B cell (primary cell): Measurements from ENCODE around the gene SPTLC2. TPM values are rescaled to one million over a fixed set of nuclear protein-coding genes. Genes with fewer than 3 reads are reported as not detected.

Experiments
- ATAC-seq: fragments of 200-7000 bp; cut with Tn5 transposase; one replicate; pipeline ENCODE4 v1.10.0; 2021; ENCODE audit warnings: low read depth, mild to moderate bottlenecking, moderate number of reproducible peaks, moderate library complexity
- CTCF ChIA-PET: fragments of 350-600 bp; sonication (Branson Sonifier 250); formaldehyde crosslinking; loops from one replicate; lab custom pipeline; 2021; ENCODE audit warnings: antibody characterized with exemption, inconsistent platforms; lab: Charles Lee
- POLR2A ChIA-PET: fragments of 350-600 bp; sonication (Branson Sonifier 250); formaldehyde crosslinking; loops from one replicate; lab custom pipeline; 2021; ENCODE audit warnings: antibody characterized with exemption; lab: Charles Lee
- DNase-seq: peaks from one replicate; pipeline ENCODE4 v3.0.0; 2013
- H2AFZ ChIP-seq: 2 replicates; pipeline ENCODE4 v1.6.1; 2012; ENCODE audit warnings: mild to moderate bottlenecking, low read depth, low read length; ENCODE audit not compliant: insufficient read depth, poor library complexity, severe bottlenecking
- H3K27ac ChIP-seq, 2 donors: 1 replicate in 1 of 2; 2 replicates in 1 of 2; pipeline ENCODE4 v1.5.1; 2012 to 2013; ENCODE audit warnings: low read length in 2 of 2, mild to moderate bottlenecking in 2 of 2, moderate library complexity in 1 of 2
- H3K27me3 ChIP-seq, 4 experiments: fragments of 200-600 bp in 1 of 4; sonication (generic) in 1 of 4; replicated peaks in 1 of 4; 1 replicate in 2 of 4; 2 replicates in 2 of 4; pipeline versions ENCODE4 v1.6.1 to v1.7.0; 2013 to 2016; ENCODE audit warnings: low read length in 3 of 4, mild to moderate bottlenecking in 2 of 4, mixed read lengths in 1 of 4, moderate library complexity in 1 of 4; ENCODE audit not compliant: insufficient read depth in 4 of 4, control insufficient read depth in 3 of 4; ENCODE audit errors: control extremely low read depth in 1 of 4
- H3K36me3 ChIP-seq, 2 experiments: replicated peaks in 1 of 2; 1 replicate in 1 of 2; 2 replicates in 1 of 2; pipeline versions ENCODE4 v1.6.1 to v1.7.1; 2013; ENCODE audit warnings: low read length in 1 of 2; ENCODE audit not compliant: insufficient read depth in 2 of 2, control insufficient read depth in 1 of 2; ENCODE audit errors: control extremely low read depth in 1 of 2, extremely low read depth in 1 of 2
- H3K4me1 ChIP-seq, 2 donors: fragments of 200-600 bp in 1 of 2; sonication (generic) in 1 of 2; 1 replicate in 1 of 2; 2 replicates in 1 of 2; pipeline versions ENCODE4 v1.5.1 to v1.6.1; 2013 to 2017; ENCODE audit warnings: low read length in 2 of 2; ENCODE audit not compliant: control insufficient read depth in 2 of 2, insufficient read depth in 2 of 2
- H3K4me2 ChIP-seq: replicated peaks from 2 replicates; pipeline ENCODE3; 2012; ENCODE audit warnings: mild to moderate bottlenecking, low read depth, low read length; ENCODE audit not compliant: poor library complexity, severe bottlenecking
- H3K4me3 ChIP-seq, 5 experiments: fragments of 200-600 bp in 1 of 5; sonication (generic) in 1 of 5; 1 replicate in 3 of 5; 2 replicates in 2 of 5; pipeline versions ENCODE4 v1.5.1 to v1.7.0; 2011 to 2016; ENCODE audit warnings: low read length in 4 of 5, mild to moderate bottlenecking in 4 of 5, low read depth in 2 of 5, control low read depth in 1 of 5, moderate library complexity in 1 of 5; ENCODE audit not compliant: insufficient read depth in 1 of 5; ENCODE audit errors: control extremely low read depth in 1 of 5, extremely low read depth in 1 of 5
- H3K79me2 ChIP-seq: fragments of 200-600 bp; sonication (generic); one replicate; pipeline ENCODE4 v1.6.0; 2016; ENCODE audit warnings: low read length; ENCODE audit not compliant: control insufficient read depth, insufficient read depth
- H3K9ac ChIP-seq: fragments of 200-600 bp; sonication (generic); 2 replicates; pipeline ENCODE4 v1.6.1; 2017; ENCODE audit warnings: mild to moderate bottlenecking, low read length, moderate library complexity
- H3K9me3 ChIP-seq, 3 donors: one replicate each; pipeline versions ENCODE4 v1.6.1 to v1.7.1; 2013; ENCODE audit warnings: low read length in 2 of 3; ENCODE audit not compliant: control insufficient read depth in 2 of 3, insufficient read depth in 1 of 3; ENCODE audit errors: control extremely low read depth in 1 of 3
- H4K20me1 ChIP-seq: 2 replicates; pipeline ENCODE4 v1.6.0; 2012; ENCODE audit warnings: mild to moderate bottlenecking, low read length; ENCODE audit not compliant: insufficient read depth, control insufficient read depth, poor library complexity, severe bottlenecking
- H3K27ac Mint-ChIP-seq: one replicate; pipeline ENCODE4 v1.8.0; 2021; ENCODE audit warnings: mixed read lengths
- H3K27me3 Mint-ChIP-seq: one replicate; pipeline ENCODE4 v1.8.0; 2021; ENCODE audit warnings: mixed read lengths
- H3K4me1 Mint-ChIP-seq: one replicate; pipeline ENCODE4 v1.8.0; 2021; ENCODE audit warnings: mixed read lengths
- H3K4me3 Mint-ChIP-seq: one replicate; pipeline ENCODE4 v1.8.0; 2021; ENCODE audit warnings: mixed read lengths
- H3K9me3 Mint-ChIP-seq: one replicate; pipeline ENCODE4 v1.8.0; 2022; ENCODE audit warnings: mixed read lengths; ENCODE audit not compliant: insufficient read depth
- CTCF ChIP-seq: fragments of 200-600 bp; IDR thresholded peaks from one replicate; pipeline ENCODE4 v1.8.0; 2022; ENCODE audit warnings: antibody characterized with exemption, mild to moderate bottlenecking
- EZH2 ChIP-seq: IDR thresholded peaks from 2 replicates; pipeline ENCODE4 v1.6.1; 2012; ENCODE audit warnings: borderline replicate concordance, low read depth, mild to moderate bottlenecking, moderate library complexity, low read length; ENCODE audit not compliant: insufficient read depth, poor library complexity, severe bottlenecking
- WGBS: methylation state at CpG from one replicate; pipeline ENCODE4 v1.1.5; 2013; ENCODE audit warnings: missing lambda C conversion rate; ENCODE audit not compliant: insufficient coverage; 5-methylcytosine and 5-hydroxymethylcytosine counted together
- intact Hi-C: fragments of 100-400 bp; cut with micrococcal nuclease; formaldehyde crosslinking; loops from one replicate; pipeline ENCODE4 v1.10.0; 2022
- polyA plus RNA-seq: library from polyadenylated mRNA; depleted of rRNA; stranded (reverse); fragments of >200 nt; gene quantifications from 2 replicates; pipeline ENCODE4 v1.2.3, GENCODE V29; 2012
- total RNA-seq, 2 donors: library from RNA; stranded (reverse); fragments of 120-200 nt in 1 of 2; gene quantifications; 1 replicate in 1 of 2; 2 replicates in 1 of 2; pipeline versions ENCODE4 v1.2.3 to v1.2.4, GENCODE V29; 2013 to 2022

SPTLC2 gene
- total and polyA plus RNA-seq, 2 donors (not counting 1 experiment from before 2014, with no cell fraction given), result 9.4 to 41.4 TPM

- ChIA-PET CTCF (no interaction called here), POLR2A (no interaction called here)
- H4K20me1 ChIP-seq, result no peaks in the 10 kb centered on the region
- H3K27me3 Mint-ChIP-seq, result peaks cover 18% of the 10 kb centered on the region
- H3K9ac ChIP-seq, result no peak overlapping the region
- 93% methylated on average over 8 of the region's 11 CpGs for WGBS
- peaks cover 0 to 27% (median 9%) of the 10 kb centered on the region in 4 experiments for H3K27me3 ChIP-seq
- no peak for ATAC-seq
- no peak overlapping the region for H3K4me3 ChIP-seq
- no peak for DNase-seq
- no peak overlapping the region for H2AFZ ChIP-seq
- no peak overlapping the region for H3K4me2 ChIP-seq
- peaks cover 16 to 17% of the 10 kb centered on the region in 2 donors for H3K4me1 ChIP-seq
- intact Hi-C loops, result no loop called here
- no peaks in the 10 kb centered on the region for H3K79me2 ChIP-seq
- peaks cover 0 to 6% of the 10 kb centered on the region in 2 experiments for H3K36me3 ChIP-seq
- H3K27ac Mint-ChIP-seq, result no peak overlapping the region
- H3K27ac ChIP-seq, result no peak overlapping the region
- H3K4me1 Mint-ChIP-seq, result peaks cover 17% of the 10 kb centered on the region
- TF ChIP-seq EZH2, result no peak
- TF ChIP-seq CTCF, result no peak
- no peak overlapping the region for H3K4me3 Mint-ChIP-seq
- peaks cover 4% of the 10 kb centered on the region for H3K9me3 Mint-ChIP-seq
- H3K9me3 ChIP-seq, result peaks cover 0 to 20% (median 5%) of the 10 kb centered on the region in 3 donors
Measured at GRCh38 chr14:77502109-77502782, 114.2 kb downstream of the SPTLC2 start.

GRCh38 chr14:77498984-77499527 lies 117.4 kb downstream of the SPTLC2 start:
- Histone ChIP-seq H3K9ac (peak overlapping the region; percentile 64), H3K79me2 (no peaks in the 10 kb centered on the region), H2AFZ (peak overlapping the region; percentile 70), H3K4me3 (peak overlapping the region in 4 of 5 experiments; percentile 24 to 62 (median 52)), H3K36me3 (no peaks in the 10 kb centered on the region), H3K27ac (no peak overlapping the region), H3K27me3 (peaks cover 0 to 32% (median 11%) of the 10 kb centered on the region in 4 experiments), H3K9me3 (peaks cover 0 to 18% (median 3%) of the 10 kb centered on the region in 3 donors), H3K4me1 (peaks cover 16 to 17% of the 10 kb centered on the region in 2 donors), H4K20me1 (no peaks in the 10 kb centered on the region), H3K4me2 (peak overlapping the region; percentile 95)
- Mint-ChIP-seq H3K27me3 (peaks cover 26% of the 10 kb centered on the region), H3K27ac (no peak overlapping the region), H3K9me3 (peaks cover 4% of the 10 kb centered on the region), H3K4me1 (peaks cover 17% of the 10 kb centered on the region), H3K4me3 (peak overlapping the region; percentile 77)
- 3% methylated on average over 52 of the region's 53 CpGs for WGBS
- ChIA-PET POLR2A (no interaction called here), CTCF (interaction anchor here (1.7 kb wide), 1 partner anchor 183 kb away, joined by 3 read pairs; no protein-coding TSS in a partner anchor)
- DNase-seq (peak; percentile 42), ATAC-seq (peak; percentile 8)
- intact Hi-C loops, result no loop called here
- TF ChIP-seq CTCF, result no peak
